Chondrocyte (in vitro differentiated cells): ENCODE data around the gene DGUOK. TPM values are rescaled to one million over a fixed set of nuclear protein-coding genes. Genes with fewer than 3 reads are reported as not detected.

ENCODE experiments used
- DNase-seq: peaks from one replicate; pipeline ENCODE4 v3.0.0; 2021; ENCODE audit warnings: mixed read lengths, low spot score
- H3K27ac Mint-ChIP-seq: one replicate; pipeline ENCODE4 v1.8.0; 2021; ENCODE audit warnings: mild to moderate bottlenecking, moderate library complexity, mixed read lengths; ENCODE audit not compliant: unreplicated experiment
- H3K27me3 Mint-ChIP-seq: 2 replicates; pipeline ENCODE4 v1.8.0; 2021; ENCODE audit warnings: low read depth, mixed read lengths
- H3K36me3 Mint-ChIP-seq: 2 replicates; pipeline ENCODE4 v1.8.0; 2021; ENCODE audit warnings: low read depth, mixed read lengths
- H3K4me1 Mint-ChIP-seq: 2 replicates; pipeline ENCODE4 v1.8.0; 2021; ENCODE audit warnings: low read depth, mild to moderate bottlenecking, mixed read lengths
- H3K4me3 Mint-ChIP-seq: one replicate; pipeline ENCODE4 v1.8.0; 2021; ENCODE audit warnings: mild to moderate bottlenecking, moderate library complexity, mixed read lengths; ENCODE audit not compliant: unreplicated experiment
- H3K9me3 Mint-ChIP-seq: 2 replicates; pipeline ENCODE4 v1.8.0; 2021; ENCODE audit warnings: low read depth, mixed read lengths
- total RNA-seq: library from RNA; stranded (reverse); gene quantifications from 3 replicates; pipeline ENCODE4 v1.2.1, GENCODE V29; 2021
- TF ChIP-seq, protein P1 (sequence below): fragments of 200-600 bp; sonication (generic); IDR thresholded peaks from 2 replicates; pipeline ENCODE4 v1.5.0; 2021; ENCODE audit warnings: antibody characterized with exemption, mild to moderate bottlenecking, moderate library complexity

Gene DGUOK
- total RNA-seq, 1 donor from 2014 or later: 60.8 TPM

DNA sequence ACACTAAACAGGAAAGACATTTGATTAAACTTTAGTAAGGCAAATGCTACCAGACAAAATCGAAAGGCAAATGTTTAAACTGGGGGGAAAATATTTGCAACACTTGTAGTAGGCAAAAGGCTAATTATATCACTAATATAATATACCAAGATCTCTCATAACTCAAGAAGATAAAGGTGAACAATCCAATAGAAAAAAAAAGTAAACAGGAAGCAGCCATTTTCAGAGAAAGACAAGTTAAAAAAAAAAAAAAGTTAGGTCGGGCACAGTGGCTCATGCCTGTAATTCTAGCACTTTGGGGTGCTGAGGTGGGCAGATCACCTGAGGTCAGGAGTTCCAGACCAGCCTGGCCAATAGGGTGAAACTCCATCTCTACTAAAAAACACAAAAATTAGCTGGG, 38.3 kb upstream of the DGUOK start:
- DNase-seq: no peak
- TF ChIP-seq, protein P1, sequence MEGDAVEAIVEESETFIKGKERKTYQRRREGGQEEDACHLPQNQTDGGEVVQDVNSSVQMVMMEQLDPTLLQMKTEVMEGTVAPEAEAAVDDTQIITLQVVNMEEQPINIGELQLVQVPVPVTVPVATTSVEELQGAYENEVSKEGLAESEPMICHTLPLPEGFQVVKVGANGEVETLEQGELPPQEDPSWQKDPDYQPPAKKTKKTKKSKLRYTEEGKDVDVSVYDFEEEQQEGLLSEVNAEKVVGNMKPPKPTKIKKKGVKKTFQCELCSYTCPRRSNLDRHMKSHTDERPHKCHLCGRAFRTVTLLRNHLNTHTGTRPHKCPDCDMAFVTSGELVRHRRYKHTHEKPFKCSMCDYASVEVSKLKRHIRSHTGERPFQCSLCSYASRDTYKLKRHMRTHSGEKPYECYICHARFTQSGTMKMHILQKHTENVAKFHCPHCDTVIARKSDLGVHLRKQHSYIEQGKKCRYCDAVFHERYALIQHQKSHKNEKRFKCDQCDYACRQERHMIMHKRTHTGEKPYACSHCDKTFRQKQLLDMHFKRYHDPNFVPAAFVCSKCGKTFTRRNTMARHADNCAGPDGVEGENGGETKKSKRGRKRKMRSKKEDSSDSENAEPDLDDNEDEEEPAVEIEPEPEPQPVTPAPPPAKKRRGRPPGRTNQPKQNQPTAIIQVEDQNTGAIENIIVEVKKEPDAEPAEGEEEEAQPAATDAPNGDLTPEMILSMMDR: no peak
- Mint-ChIP-seq H3K4me1 (peaks cover 30% of the 10 kb centered on the region), H3K27me3 (no peaks in the 10 kb centered on the region), H3K36me3 (peaks cover under 1% of the 10 kb centered on the region), H3K9me3 (no peaks in the 10 kb centered on the region), H3K4me3 (no peak overlapping the region), H3K27ac (no peak overlapping the region)

GRCh38 chr2:73889206-73889605, 37.5 kb upstream of the DGUOK start:
- H3K27me3 Mint-ChIP-seq: no peaks in the 10 kb centered on the region
- DNase-seq: no peak
- no peak overlapping the region for H3K27ac Mint-ChIP-seq
- H3K9me3 Mint-ChIP-seq: no peaks in the 10 kb centered on the region
- H3K36me3 Mint-ChIP-seq: peaks cover 4% of the 10 kb centered on the region
- TF ChIP-seq, protein P1: no peak
- peaks cover 38% of the 10 kb centered on the region for H3K4me1 Mint-ChIP-seq
- no peak overlapping the region for H3K4me3 Mint-ChIP-seq

DNA sequence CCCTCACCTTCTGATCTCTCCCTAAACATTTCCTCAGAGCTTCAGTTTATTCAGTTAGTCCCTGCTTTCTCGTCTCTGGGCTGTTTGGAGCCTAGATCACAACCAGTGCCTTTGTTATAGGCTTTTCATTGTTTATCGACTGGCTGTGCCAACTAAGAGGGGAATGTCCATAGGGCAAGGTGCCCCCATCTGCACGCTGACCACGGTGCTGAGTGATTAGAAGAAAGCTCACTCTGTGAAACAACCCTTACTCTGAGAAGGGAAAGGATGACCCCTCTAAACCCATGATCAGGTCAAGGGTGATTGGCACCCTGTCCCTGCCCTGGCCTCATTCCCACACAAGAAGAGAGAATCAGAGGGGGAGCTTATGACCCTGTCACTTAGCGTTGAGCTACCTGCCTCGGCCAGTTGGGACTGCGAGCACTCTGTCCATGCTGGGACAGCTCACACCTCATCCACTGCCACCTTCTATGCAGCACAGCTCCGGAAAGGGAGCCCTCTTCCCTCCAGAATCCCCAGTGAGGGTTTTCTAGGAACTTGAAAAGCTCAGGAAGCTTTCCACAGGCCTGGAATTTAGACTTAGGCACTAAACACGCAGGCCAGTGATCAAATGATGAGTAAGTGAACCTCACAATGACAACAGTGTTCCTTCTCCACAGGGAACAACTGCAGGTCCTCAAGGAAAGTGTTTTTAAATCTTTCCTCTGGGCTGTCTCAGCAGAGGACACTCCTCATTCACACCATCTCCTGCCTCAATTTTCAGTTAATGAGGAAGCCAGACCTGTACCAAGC, 36.2 kb upstream of the DGUOK start:
- Mint-ChIP-seq H3K4me1 (peaks cover 51% of the 10 kb centered on the region), H3K4me3 (no peak overlapping the region), H3K27ac (no peak overlapping the region), H3K27me3 (no peaks in the 10 kb centered on the region), H3K9me3 (no peaks in the 10 kb centered on the region), H3K36me3 (peaks cover 6% of the 10 kb centered on the region)
- DNase-seq: no peak
- TF ChIP-seq, protein P1: no peak

GRCh38 chr2:73891276-73891901, 35.3 kb upstream of the DGUOK start:
- Mint-ChIP-seq H3K36me3 (peaks cover 8% of the 10 kb centered on the region), H3K27ac (peak overlapping the region; percentile 74), H3K4me3 (no peak overlapping the region), H3K4me1 (peaks cover 60% of the 10 kb centered on the region), H3K9me3 (no peaks in the 10 kb centered on the region), H3K27me3 (no peaks in the 10 kb centered on the region)
- TF ChIP-seq, protein P1: no peak
- DNase-seq: no peak

- Mint-ChIP-seq H3K4me3 (peak within 1 kb of the TSS; percentile 93), H3K27ac (peak within 1 kb of the TSS; percentile 95), H3K4me1 (peaks cover 70% of the 10 kb centered on the region), H3K9me3 (no peaks in the 10 kb centered on the region), H3K36me3 (peaks cover 15% of the 10 kb centered on the region), H3K27me3 (no peaks in the 10 kb centered on the region)
- TF ChIP-seq, protein P1: no peak
- no peak for DNase-seq
Measured at GRCh38 chr2:73892631-73893329, 33.9 kb upstream of the DGUOK start, which contains the start of gene ACTG2. TSS of gene ACTG2 (plus strand) at chr2:73893008. CDS start at chr2:73901312, 8,304 bp downstream.
